Fibroblast of lung (primary cell): ENCODE results near the gene PRKCA. TPM values are rescaled to one million over a fixed set of nuclear protein-coding genes. Genes with fewer than 3 reads are reported as not detected.

ENCODE experiments used
- DNase-seq, 2 donors: peaks; one replicate each; pipeline versions ENCODE4 v3.0.0 to v3.0.0-alpha.2; 2010; ENCODE audit warnings: low read depth in 2 of 2
- H2AFZ ChIP-seq: 2 replicates; pipeline ENCODE4 v1.5.1; 2012; ENCODE audit warnings: low read length, control low read depth, inconsistent platforms
- H3K27ac ChIP-seq: 2 replicates; pipeline ENCODE4 v1.5.1; 2011; ENCODE audit warnings: low read length, control low read depth; ENCODE audit not compliant: insufficient read depth
- H3K27me3 ChIP-seq: 2 replicates; pipeline ENCODE4 v1.5.1; 2011; ENCODE audit warnings: mild to moderate bottlenecking, low read length; ENCODE audit not compliant: control insufficient read depth, insufficient read depth
- H3K36me3 ChIP-seq: 2 replicates; pipeline ENCODE4 v1.5.1; 2011; ENCODE audit warnings: low read length; ENCODE audit not compliant: control insufficient read depth, insufficient read depth
- H3K4me1 ChIP-seq: 2 replicates; pipeline ENCODE4 v1.5.1; 2011; ENCODE audit warnings: low read length; ENCODE audit not compliant: control insufficient read depth, insufficient read depth; ENCODE audit errors: extremely low read depth
- H3K4me2 ChIP-seq: 2 replicates; pipeline ENCODE4 v1.5.1; 2011; ENCODE audit warnings: low read length, control low read depth; ENCODE audit not compliant: insufficient read depth; ENCODE audit errors: extremely low read depth
- H3K4me3 ChIP-seq, 4 experiments: fragments of 200-600 bp in 1 of 4; sonication (generic) in 1 of 4; replicated peaks in 1 of 4; 2 replicates each; pipeline ENCODE4 v1.5.1; 2011 to 2016; ENCODE audit warnings: low read length in 4 of 4, low read depth in 3 of 4, mild to moderate bottlenecking in 3 of 4, control low read depth in 2 of 4, inconsistent platforms in 1 of 4, mixed read lengths in 1 of 4; ENCODE audit not compliant: insufficient read depth in 1 of 4; ENCODE audit errors: control extremely low read depth in 1 of 4
- H3K79me2 ChIP-seq: 2 replicates; pipeline ENCODE4 v1.5.1; 2012; ENCODE audit warnings: mild to moderate bottlenecking, low read length, inconsistent platforms; ENCODE audit not compliant: control insufficient read depth, insufficient read depth
- H3K9ac ChIP-seq: 2 replicates; pipeline ENCODE4 v1.5.1; 2011; ENCODE audit warnings: mild to moderate bottlenecking, low read length, control low read depth; ENCODE audit not compliant: insufficient read depth
- H3K9me3 ChIP-seq: 2 replicates; pipeline ENCODE4 v1.5.1; 2012; ENCODE audit warnings: low read depth, low read length; ENCODE audit not compliant: control insufficient read depth, insufficient read depth
- H4K20me1 ChIP-seq: 2 replicates; pipeline ENCODE4 v1.5.1; 2011; ENCODE audit warnings: low read length; ENCODE audit not compliant: control insufficient read depth, insufficient read depth; ENCODE audit errors: extremely low read depth
- EZH2 ChIP-seq: IDR thresholded peaks from 2 replicates; pipeline ENCODE4 v1.5.1; 2012; ENCODE audit warnings: low read length, control low read depth, mild to moderate bottlenecking; ENCODE audit errors: missing control alignments
- polyA plus RNA-seq, 2 donors: library from polyadenylated mRNA; depleted of rRNA in 1 of 2; stranded (reverse) in 1 of 2; unstranded in 1 of 2; fragments of >200 nt; gene quantifications; 2 replicates each; pipeline ENCODE4 v1.2.1, GENCODE V29; 2011 to 2012; ENCODE audit warnings: missing spikeins in 1 of 2
- total RNA-seq: library from RNA; depleted of rRNA; stranded (reverse); fragments of >200 nt; gene quantifications from 2 replicates; pipeline ENCODE4 v1.2.1, GENCODE V29; 2014
- TF ChIP-seq, protein P1 (sequence below), 2 donors: IDR thresholded peaks in 1 of 2; conservative IDR thresholded peaks in 1 of 2; 1 replicate in 1 of 2; 2 replicates in 1 of 2; pipeline ENCODE4 v1.5.1; 2011 to 2012; ENCODE audit warnings: low read length in 2 of 2, control low read depth in 1 of 2, inconsistent platforms in 1 of 2, low read depth in 1 of 2, mild to moderate bottlenecking in 1 of 2

PRKCA gene
- total and polyA plus RNA-seq, 2 donors (not counting 1 experiment from before 2014, with no cell fraction given), result 34.0 to 74.2 TPM

DNA sequence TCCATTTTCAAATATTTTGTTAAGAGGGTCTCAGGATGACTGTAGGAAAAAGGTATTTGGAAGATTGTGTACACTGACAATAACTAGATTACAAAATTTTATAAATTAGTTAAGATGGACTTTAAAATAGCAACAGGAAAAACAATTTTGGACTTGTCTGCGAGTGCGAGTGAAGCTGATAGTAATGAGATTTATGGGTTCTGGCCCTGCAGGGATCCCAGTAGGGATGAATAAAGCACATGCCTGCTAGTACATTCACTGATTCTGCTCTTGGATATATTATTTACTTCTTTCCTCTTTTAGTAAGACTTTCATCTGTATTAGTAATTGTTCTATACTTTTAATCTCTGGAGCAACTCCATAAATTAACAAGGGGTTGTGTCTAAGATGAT lies 28.2 kb downstream of the PRKCA start:
- no peak overlapping the region for H3K4me3 ChIP-seq
- H3K9me3 ChIP-seq, result no peaks in the 10 kb centered on the region
- no peak overlapping the region for H2AFZ ChIP-seq
- H3K79me2 ChIP-seq, result peaks cover 72% of the 10 kb centered on the region
- no peak overlapping the region for H3K4me2 ChIP-seq
- H3K27ac ChIP-seq, result no peak overlapping the region
- no peak overlapping the region for H3K9ac ChIP-seq
- H3K27me3 ChIP-seq, result no peaks in the 10 kb centered on the region
- no peaks in the 10 kb centered on the region for H3K36me3 ChIP-seq
- DNase-seq, result no peak
- no peaks in the 10 kb centered on the region for H4K20me1 ChIP-seq
- no peaks in the 10 kb centered on the region for H3K4me1 ChIP-seq
- no peak for TF ChIP-seq EZH2
- TF ChIP-seq, protein P1, sequence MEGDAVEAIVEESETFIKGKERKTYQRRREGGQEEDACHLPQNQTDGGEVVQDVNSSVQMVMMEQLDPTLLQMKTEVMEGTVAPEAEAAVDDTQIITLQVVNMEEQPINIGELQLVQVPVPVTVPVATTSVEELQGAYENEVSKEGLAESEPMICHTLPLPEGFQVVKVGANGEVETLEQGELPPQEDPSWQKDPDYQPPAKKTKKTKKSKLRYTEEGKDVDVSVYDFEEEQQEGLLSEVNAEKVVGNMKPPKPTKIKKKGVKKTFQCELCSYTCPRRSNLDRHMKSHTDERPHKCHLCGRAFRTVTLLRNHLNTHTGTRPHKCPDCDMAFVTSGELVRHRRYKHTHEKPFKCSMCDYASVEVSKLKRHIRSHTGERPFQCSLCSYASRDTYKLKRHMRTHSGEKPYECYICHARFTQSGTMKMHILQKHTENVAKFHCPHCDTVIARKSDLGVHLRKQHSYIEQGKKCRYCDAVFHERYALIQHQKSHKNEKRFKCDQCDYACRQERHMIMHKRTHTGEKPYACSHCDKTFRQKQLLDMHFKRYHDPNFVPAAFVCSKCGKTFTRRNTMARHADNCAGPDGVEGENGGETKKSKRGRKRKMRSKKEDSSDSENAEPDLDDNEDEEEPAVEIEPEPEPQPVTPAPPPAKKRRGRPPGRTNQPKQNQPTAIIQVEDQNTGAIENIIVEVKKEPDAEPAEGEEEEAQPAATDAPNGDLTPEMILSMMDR (conservative IDR thresholded peaks at IDR 0.05 in 1 of 2, IDR thresholded peaks at IDR 0.05 in 1 of 2; ENCODE audit: low read depth in 1 of 2, low read length in 2 of 2), result no peak

DNA sequence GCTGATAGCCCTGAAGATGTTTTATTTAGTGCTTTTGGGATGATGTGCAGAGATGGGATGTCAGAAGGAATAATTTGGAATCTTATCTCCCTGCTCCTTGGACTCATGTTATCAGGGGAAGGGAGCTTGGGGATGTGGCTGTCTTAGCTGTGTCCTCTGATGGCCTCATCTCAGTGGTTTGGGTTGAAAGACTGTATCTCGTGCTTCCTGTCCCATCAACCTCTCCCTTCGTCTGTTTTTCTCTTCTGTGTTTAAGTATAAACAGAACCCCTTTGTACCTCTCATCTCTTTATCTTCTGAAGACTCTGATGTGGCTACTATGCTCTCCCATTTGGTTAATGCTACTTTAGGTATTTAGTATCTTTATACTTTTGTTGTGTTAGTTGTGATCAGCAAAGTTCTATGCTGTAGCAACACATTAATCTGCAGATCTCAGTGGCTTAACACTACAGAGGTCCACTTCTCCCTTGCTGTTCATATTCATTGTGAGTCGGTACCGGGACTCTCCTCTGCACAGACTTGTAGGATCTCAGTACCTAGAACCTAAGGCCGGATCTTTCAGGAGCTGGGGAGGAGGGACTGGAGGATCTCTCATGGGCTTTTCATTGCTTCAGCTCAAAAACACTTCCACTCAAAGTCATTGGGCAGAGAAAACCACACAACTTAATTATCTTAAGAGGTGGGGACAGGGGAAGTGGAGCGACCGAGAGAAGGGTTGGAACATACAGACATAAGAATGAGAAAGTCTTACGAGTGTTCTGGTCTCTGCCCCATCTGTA lies 28.8 kb downstream of the PRKCA start:
- no peaks in the 10 kb centered on the region for H3K9me3 ChIP-seq
- H3K4me1 ChIP-seq, result no peaks in the 10 kb centered on the region
- H3K9ac ChIP-seq, result no peak overlapping the region
- H4K20me1 ChIP-seq, result no peaks in the 10 kb centered on the region
- H2AFZ ChIP-seq, result no peak overlapping the region
- no peaks in the 10 kb centered on the region for H3K27me3 ChIP-seq
- TF ChIP-seq, protein P1 (conservative IDR thresholded peaks at IDR 0.05 in 1 of 2, IDR thresholded peaks at IDR 0.05 in 1 of 2; ENCODE audit: low read depth in 1 of 2, low read length in 2 of 2), result no peak
- TF ChIP-seq EZH2, result no peak
- no peaks in the 10 kb centered on the region for H3K36me3 ChIP-seq
- no peak for DNase-seq
- H3K4me2 ChIP-seq, result no peak overlapping the region
- H3K79me2 ChIP-seq, result peaks cover 73% of the 10 kb centered on the region
- no peak overlapping the region for H3K27ac ChIP-seq
- no peak overlapping the region for H3K4me3 ChIP-seq

DNA sequence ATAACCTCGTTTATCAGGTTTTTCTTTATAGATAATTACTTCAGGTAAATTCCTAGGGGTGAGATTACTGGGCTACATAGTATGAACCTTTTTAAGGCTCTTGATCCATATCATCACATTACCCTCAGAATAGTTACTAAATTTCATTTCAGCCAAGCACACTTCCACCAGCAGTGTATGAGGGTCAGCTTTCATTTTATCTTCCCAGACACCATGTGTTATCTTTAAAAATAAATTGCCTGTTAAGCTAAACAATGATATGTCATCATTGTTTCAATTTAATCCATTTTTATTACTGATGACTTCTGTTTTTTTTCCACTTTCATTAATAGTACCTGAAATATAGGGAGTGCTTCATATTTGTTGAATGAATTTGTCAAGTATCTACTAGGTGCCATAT lies 33.4 kb downstream of the PRKCA start:
- H4K20me1 ChIP-seq, result no peaks in the 10 kb centered on the region
- DNase-seq, result no peak
- TF ChIP-seq EZH2, result no peak
- TF ChIP-seq, protein P1 (conservative IDR thresholded peaks at IDR 0.05 in 1 of 2, IDR thresholded peaks at IDR 0.05 in 1 of 2; ENCODE audit: low read depth in 1 of 2, low read length in 2 of 2), result no peak
- H3K9ac ChIP-seq, result no peak overlapping the region
- peaks cover 4% of the 10 kb centered on the region for H3K4me1 ChIP-seq
- H3K27ac ChIP-seq, result no peak overlapping the region
- H3K4me3 ChIP-seq, result no peak overlapping the region
- no peak overlapping the region for H2AFZ ChIP-seq
- no peaks in the 10 kb centered on the region for H3K27me3 ChIP-seq
- H3K9me3 ChIP-seq, result no peaks in the 10 kb centered on the region
- H3K4me2 ChIP-seq, result no peak overlapping the region
- H3K79me2 ChIP-seq, result peaks cover 71% of the 10 kb centered on the region
- H3K36me3 ChIP-seq, result no peaks in the 10 kb centered on the region
